Rectal smooth muscle tissue (tissue), 1 donor: ENCODE measurements around the gene PAK5.

Experiments
- H3K27ac ChIP-seq: one replicate; pipeline ENCODE4 v1.7.0; 2013; ENCODE audit warnings: low read depth, low read length, inconsistent platforms
- H3K27me3 ChIP-seq: one replicate; pipeline ENCODE4 v1.7.0; 2013; ENCODE audit warnings: low read length; ENCODE audit not compliant: control insufficient read depth, insufficient read depth
- H3K36me3 ChIP-seq: one replicate; pipeline ENCODE4 v1.7.0; 2013; ENCODE audit warnings: low read length; ENCODE audit not compliant: control insufficient read depth, insufficient read depth
- H3K4me1 ChIP-seq: one replicate; pipeline ENCODE4 v1.7.0; 2013; ENCODE audit warnings: low read length; ENCODE audit not compliant: control insufficient read depth, insufficient read depth
- H3K4me3 ChIP-seq: one replicate; pipeline ENCODE4 v1.7.0; 2013; ENCODE audit warnings: low read length
- H3K9ac ChIP-seq: one replicate; pipeline ENCODE4 v1.7.0; 2013; ENCODE audit warnings: low read length

Gene PAK5

GRCh38 chr20:9557411-9557810 lies 281.5 kb downstream of the PAK5 start:
- Histone ChIP-seq H3K27ac (no peak overlapping the region), H3K9ac (no peak overlapping the region), H3K4me1 (no peaks in the 10 kb centered on the region), H3K36me3 (no peaks in the 10 kb centered on the region), H3K4me3 (no peak overlapping the region), H3K27me3 (no peaks in the 10 kb centered on the region)

- Histone ChIP-seq H3K4me1 (no peaks in the 10 kb centered on the region), H3K27ac (no peak overlapping the region), H3K36me3 (no peaks in the 10 kb centered on the region), H3K4me3 (no peak overlapping the region), H3K9ac (no peak overlapping the region), H3K27me3 (no peaks in the 10 kb centered on the region)
Observed at GRCh38 chr20:9555781-9556180, 283.1 kb downstream of the PAK5 start.

- no peaks in the 10 kb centered on the region for H3K27me3 ChIP-seq
- no peak overlapping the region for H3K9ac ChIP-seq
- H3K4me1 ChIP-seq = no peaks in the 10 kb centered on the region
- no peak overlapping the region for H3K4me3 ChIP-seq
- no peaks in the 10 kb centered on the region for H3K36me3 ChIP-seq
- no peak overlapping the region for H3K27ac ChIP-seq
Observed at GRCh38 chr20:9551808-9552550, 286.9 kb downstream of the PAK5 start.

- Histone ChIP-seq H3K9ac (no peak overlapping the region), H3K36me3 (no peaks in the 10 kb centered on the region), H3K4me1 (no peaks in the 10 kb centered on the region), H3K27me3 (no peaks in the 10 kb centered on the region), H3K4me3 (no peak overlapping the region), H3K27ac (no peak overlapping the region)
Observed at GRCh38 chr20:9550871-9551270, 288.0 kb downstream of the PAK5 start.

- Histone ChIP-seq H3K27ac (no peak overlapping the region), H3K36me3 (no peaks in the 10 kb centered on the region), H3K9ac (no peak overlapping the region), H3K4me3 (no peak overlapping the region), H3K27me3 (no peaks in the 10 kb centered on the region), H3K4me1 (no peaks in the 10 kb centered on the region)
Observed at GRCh38 chr20:9550283-9550682, 288.6 kb downstream of the PAK5 start.

GRCh38 chr20:9543214-9543613 lies 295.7 kb downstream of the PAK5 start:
- Histone ChIP-seq H3K36me3 (no peaks in the 10 kb centered on the region), H3K9ac (no peak overlapping the region), H3K4me1 (no peaks in the 10 kb centered on the region), H3K27ac (no peak overlapping the region), H3K27me3 (no peaks in the 10 kb centered on the region), H3K4me3 (no peak overlapping the region)

GRCh38 chr20:9535449-9535848 lies 303.4 kb downstream of the PAK5 start:
- H3K27ac ChIP-seq = no peak overlapping the region
- H3K9ac ChIP-seq = no peak overlapping the region
- no peaks in the 10 kb centered on the region for H3K36me3 ChIP-seq
- H3K4me1 ChIP-seq = no peaks in the 10 kb centered on the region
- H3K27me3 ChIP-seq = no peaks in the 10 kb centered on the region
- H3K4me3 ChIP-seq = no peak overlapping the region

- no peaks in the 10 kb centered on the region for H3K36me3 ChIP-seq
- no peak overlapping the region for H3K9ac ChIP-seq
- no peak overlapping the region for H3K4me3 ChIP-seq
- H3K27ac ChIP-seq = no peak overlapping the region
- H3K4me1 ChIP-seq = no peaks in the 10 kb centered on the region
- H3K27me3 ChIP-seq = no peaks in the 10 kb centered on the region
Observed at GRCh38 chr20:9534025-9534424, 304.9 kb downstream of the PAK5 start.

GRCh38 chr20:9532069-9532838 lies 306.6 kb downstream of the PAK5 start:
- Histone ChIP-seq H3K4me3 (no peak overlapping the region), H3K9ac (no peak overlapping the region), H3K36me3 (no peaks in the 10 kb centered on the region), H3K27ac (no peak overlapping the region), H3K27me3 (no peaks in the 10 kb centered on the region), H3K4me1 (no peaks in the 10 kb centered on the region)

- no peak overlapping the region for H3K9ac ChIP-seq
- no peaks in the 10 kb centered on the region for H3K36me3 ChIP-seq
- H3K27ac ChIP-seq = no peak overlapping the region
- H3K4me1 ChIP-seq = no peaks in the 10 kb centered on the region
- no peak overlapping the region for H3K4me3 ChIP-seq
- H3K27me3 ChIP-seq = no peaks in the 10 kb centered on the region
Observed at GRCh38 chr20:9531581-9531980, 307.3 kb downstream of the PAK5 start.

- H3K27me3 ChIP-seq = no peaks in the 10 kb centered on the region
- no peak overlapping the region for H3K9ac ChIP-seq
- no peaks in the 10 kb centered on the region for H3K4me1 ChIP-seq
- H3K4me3 ChIP-seq = no peak overlapping the region
- no peak overlapping the region for H3K27ac ChIP-seq
- no peaks in the 10 kb centered on the region for H3K36me3 ChIP-seq
Observed at GRCh38 chr20:9523636-9524035, 315.2 kb downstream of the PAK5 start.

GRCh38 chr20:9520086-9520485 lies 318.8 kb downstream of the PAK5 start:
- Histone ChIP-seq H3K9ac (no peak overlapping the region), H3K4me3 (no peak overlapping the region), H3K4me1 (no peaks in the 10 kb centered on the region), H3K27ac (no peak overlapping the region), H3K27me3 (no peaks in the 10 kb centered on the region), H3K36me3 (no peaks in the 10 kb centered on the region)
